ENCODE measurements around the gene GALNT14. TPM values are rescaled to one million over a fixed set of nuclear protein-coding genes. Genes with fewer than 3 reads are reported as not detected.

Gene GALNT14
- total RNA-seq, 1 donor from 2014 or later = 2.1 TPM

- Mint-ChIP-seq H3K27me3 (ENCODE audit: low read depth, unreplicated experiment) (peaks cover 7% of the 10 kb centered on the region), H3K9me3 (ENCODE audit: unreplicated experiment) (no peaks in the 10 kb centered on the region), H3K36me3 (ENCODE audit: low read depth, unreplicated experiment) (no peaks in the 10 kb centered on the region), H3K4me3 (ENCODE audit: unreplicated experiment) (no peak overlapping the region), H3K27ac (ENCODE audit: unreplicated experiment) (no peak overlapping the region), H3K4me1 (ENCODE audit: low read depth, unreplicated experiment) (no peaks in the 10 kb centered on the region)
- no peaks in the 10 kb centered on the region for H4K20me1 ChIP-seq (ENCODE audit: insufficient read depth, low read length)
- H3K9ac ChIP-seq (ENCODE audit: low read length) = no peak overlapping the region
- H2AFZ ChIP-seq (ENCODE audit: low read depth, low read length) = no peak overlapping the region
- H3K4me3 ChIP-seq (ENCODE audit: insufficient read depth, low read depth, low read length) = no peak overlapping the region
- H3K79me2 ChIP-seq (ENCODE audit: insufficient read depth, low read length) = no peaks in the 10 kb centered on the region
- FAIRE-seq (no peak), DNase-seq (ENCODE audit: low read depth) (no peak)
- H3K27ac ChIP-seq (ENCODE audit: low read depth, low read length) = no peak overlapping the region
- TF ChIP-seq, protein P1, sequence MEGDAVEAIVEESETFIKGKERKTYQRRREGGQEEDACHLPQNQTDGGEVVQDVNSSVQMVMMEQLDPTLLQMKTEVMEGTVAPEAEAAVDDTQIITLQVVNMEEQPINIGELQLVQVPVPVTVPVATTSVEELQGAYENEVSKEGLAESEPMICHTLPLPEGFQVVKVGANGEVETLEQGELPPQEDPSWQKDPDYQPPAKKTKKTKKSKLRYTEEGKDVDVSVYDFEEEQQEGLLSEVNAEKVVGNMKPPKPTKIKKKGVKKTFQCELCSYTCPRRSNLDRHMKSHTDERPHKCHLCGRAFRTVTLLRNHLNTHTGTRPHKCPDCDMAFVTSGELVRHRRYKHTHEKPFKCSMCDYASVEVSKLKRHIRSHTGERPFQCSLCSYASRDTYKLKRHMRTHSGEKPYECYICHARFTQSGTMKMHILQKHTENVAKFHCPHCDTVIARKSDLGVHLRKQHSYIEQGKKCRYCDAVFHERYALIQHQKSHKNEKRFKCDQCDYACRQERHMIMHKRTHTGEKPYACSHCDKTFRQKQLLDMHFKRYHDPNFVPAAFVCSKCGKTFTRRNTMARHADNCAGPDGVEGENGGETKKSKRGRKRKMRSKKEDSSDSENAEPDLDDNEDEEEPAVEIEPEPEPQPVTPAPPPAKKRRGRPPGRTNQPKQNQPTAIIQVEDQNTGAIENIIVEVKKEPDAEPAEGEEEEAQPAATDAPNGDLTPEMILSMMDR (IDR thresholded peaks at IDR 0.05; ENCODE audit: insufficient read depth, low read depth, low read length) = no peak
- H3K4me1 ChIP-seq (ENCODE audit: insufficient read depth, low read length) = no peaks in the 10 kb centered on the region
- H3K9me3 ChIP-seq (ENCODE audit: insufficient read depth, low read depth, low read length) = no peaks in the 10 kb centered on the region
- H3K36me3 ChIP-seq (ENCODE audit: insufficient read depth, low read length) = no peaks in the 10 kb centered on the region
- H3K27me3 ChIP-seq (ENCODE audit: insufficient read depth, low read length) = no peaks in the 10 kb centered on the region
- H3K4me2 ChIP-seq (ENCODE audit: low read length) = no peak overlapping the region
Measured at GRCh38 chr2:31049264-31049663, 89.0 kb downstream of the GALNT14 start.

- H3K4me3 ChIP-seq (ENCODE audit: insufficient read depth, low read depth, low read length) = no peak overlapping the region
- no peak overlapping the region for H3K27ac ChIP-seq (ENCODE audit: low read depth, low read length)
- Mint-ChIP-seq H3K4me1 (ENCODE audit: low read depth, unreplicated experiment) (no peaks in the 10 kb centered on the region), H3K27ac (ENCODE audit: unreplicated experiment) (no peak overlapping the region), H3K4me3 (ENCODE audit: unreplicated experiment) (no peak overlapping the region), H3K27me3 (ENCODE audit: low read depth, unreplicated experiment) (peaks cover 7% of the 10 kb centered on the region), H3K9me3 (ENCODE audit: unreplicated experiment) (no peaks in the 10 kb centered on the region), H3K36me3 (ENCODE audit: low read depth, unreplicated experiment) (no peaks in the 10 kb centered on the region)
- no peaks in the 10 kb centered on the region for H3K27me3 ChIP-seq (ENCODE audit: insufficient read depth, low read length)
- FAIRE-seq (no peak), DNase-seq (ENCODE audit: low read depth) (no peak)
- no peak for TF ChIP-seq EZH2 (IDR thresholded peaks at IDR 0.05; ENCODE audit: insufficient read depth, low read length)
- TF ChIP-seq, protein P1 (IDR thresholded peaks at IDR 0.05; ENCODE audit: insufficient read depth, low read depth, low read length) = no peak
- H3K9me3 ChIP-seq (ENCODE audit: insufficient read depth, low read depth, low read length) = no peaks in the 10 kb centered on the region
- no peak overlapping the region for H2AFZ ChIP-seq (ENCODE audit: low read depth, low read length)
- H3K36me3 ChIP-seq (ENCODE audit: insufficient read depth, low read length) = no peaks in the 10 kb centered on the region
- no peaks in the 10 kb centered on the region for H4K20me1 ChIP-seq (ENCODE audit: insufficient read depth, low read length)
- no peak overlapping the region for H3K4me2 ChIP-seq (ENCODE audit: low read length)
- no peak overlapping the region for H3K9ac ChIP-seq (ENCODE audit: low read length)
- H3K79me2 ChIP-seq (ENCODE audit: insufficient read depth, low read length) = no peaks in the 10 kb centered on the region
- no peaks in the 10 kb centered on the region for H3K4me1 ChIP-seq (ENCODE audit: insufficient read depth, low read length)
Measured at GRCh38 chr2:31047599-31047998, 90.6 kb downstream of the GALNT14 start.

- H3K9me3 ChIP-seq (ENCODE audit: insufficient read depth, low read depth, low read length) = peaks cover 3% of the 10 kb centered on the region
- no peak for DNase-seq (ENCODE audit: low read depth)
- FAIRE-seq = no peak
Measured at GRCh38 chr2:31038385-31038784, 99.9 kb downstream of the GALNT14 start.

More at GRCh38 chr2:31038385-31038784, 99.9 kb downstream of the GALNT14 start:
- Histone ChIP-seq H3K4me1 (ENCODE audit: insufficient read depth, low read length) (no peaks in the 10 kb centered on the region), H3K27ac (ENCODE audit: low read depth, low read length) (no peak overlapping the region), H4K20me1 (ENCODE audit: insufficient read depth, low read length) (no peaks in the 10 kb centered on the region), H3K36me3 (ENCODE audit: insufficient read depth, low read length) (no peaks in the 10 kb centered on the region), H3K4me3 (ENCODE audit: insufficient read depth, low read depth, low read length) (no peak overlapping the region), H3K4me2 (ENCODE audit: low read length) (no peak overlapping the region), H3K79me2 (ENCODE audit: insufficient read depth, low read length) (no peaks in the 10 kb centered on the region), H2AFZ (ENCODE audit: low read depth, low read length) (no peak overlapping the region), H3K27me3 (ENCODE audit: insufficient read depth, low read length) (no peaks in the 10 kb centered on the region), H3K9ac (ENCODE audit: low read length) (no peak overlapping the region)
- Mint-ChIP-seq H3K27ac (ENCODE audit: unreplicated experiment) (no peak overlapping the region), H3K4me1 (ENCODE audit: low read depth, unreplicated experiment) (no peaks in the 10 kb centered on the region), H3K9me3 (ENCODE audit: unreplicated experiment) (peaks cover 17% of the 10 kb centered on the region), H3K27me3 (ENCODE audit: low read depth, unreplicated experiment) (peaks cover 4% of the 10 kb centered on the region), H3K36me3 (ENCODE audit: low read depth, unreplicated experiment) (peaks cover 1% of the 10 kb centered on the region), H3K4me3 (ENCODE audit: unreplicated experiment) (no peak overlapping the region)
- TF ChIP-seq, protein P1 (IDR thresholded peaks at IDR 0.05; ENCODE audit: insufficient read depth, low read depth, low read length) = no peak
- no peak for TF ChIP-seq EZH2 (IDR thresholded peaks at IDR 0.05; ENCODE audit: insufficient read depth, low read length)
